AG04450 (cell line): ENCODE measurements around the gene METTL24. TPM values are rescaled to one million over a fixed set of nuclear protein-coding genes. Genes with fewer than 3 reads are reported as not detected.

Source experiments
- CTCF ChIA-PET: fragments of 300-600, 350-600 bp; formaldehyde crosslinking; extraction: SDS; loops from one replicate; lab custom pipeline; 2022; ENCODE audit warnings: antibody characterized with exemption, inconsistent platforms; lab: Charles Lee
- POLR2A ChIA-PET: fragments of 350-600 bp; formaldehyde crosslinking; extraction: SDS; loops from one replicate; lab custom pipeline; 2021; ENCODE audit warnings: antibody characterized with exemption, inconsistent platforms; lab: Yijun Ruan, JAX
- DNase-seq: peaks from one replicate; pipeline ENCODE4 v3.0.0-alpha.2; 2011; ENCODE audit warnings: low read depth, low spot score
- H3K27ac ChIP-seq: one replicate; pipeline ENCODE4 v1.5.1; 2012; ENCODE audit warnings: low read depth, low read length, control low read depth
- H3K27me3 ChIP-seq: one replicate; pipeline ENCODE4 v1.6.0; 2012; ENCODE audit warnings: low read length; ENCODE audit not compliant: control insufficient read depth, insufficient read depth
- H3K4me3 ChIP-seq: 2 replicates; pipeline ENCODE4 v1.5.1; 2011; ENCODE audit warnings: mild to moderate bottlenecking, low read depth, low read length, control low read depth
- H3K9me3 ChIP-seq: 2 replicates; pipeline ENCODE4 v1.5.1; 2012; ENCODE audit warnings: low read length; ENCODE audit not compliant: control insufficient read depth, insufficient read depth
- CTCF ChIP-seq: IDR thresholded peaks from 2 replicates; pipeline ENCODE4 v1.5.1; 2011; ENCODE audit warnings: low read depth, low read length, control low read depth, inconsistent platforms
- polyA plus RNA-seq: library from polyadenylated mRNA; depleted of rRNA; stranded (reverse); fragments of >200 nt; gene quantifications from 2 replicates; pipeline ENCODE4 v1.2.3, GENCODE V29; 2011

METTL24 gene
- polyA plus RNA-seq, 1 experiment, result not detected

DNA sequence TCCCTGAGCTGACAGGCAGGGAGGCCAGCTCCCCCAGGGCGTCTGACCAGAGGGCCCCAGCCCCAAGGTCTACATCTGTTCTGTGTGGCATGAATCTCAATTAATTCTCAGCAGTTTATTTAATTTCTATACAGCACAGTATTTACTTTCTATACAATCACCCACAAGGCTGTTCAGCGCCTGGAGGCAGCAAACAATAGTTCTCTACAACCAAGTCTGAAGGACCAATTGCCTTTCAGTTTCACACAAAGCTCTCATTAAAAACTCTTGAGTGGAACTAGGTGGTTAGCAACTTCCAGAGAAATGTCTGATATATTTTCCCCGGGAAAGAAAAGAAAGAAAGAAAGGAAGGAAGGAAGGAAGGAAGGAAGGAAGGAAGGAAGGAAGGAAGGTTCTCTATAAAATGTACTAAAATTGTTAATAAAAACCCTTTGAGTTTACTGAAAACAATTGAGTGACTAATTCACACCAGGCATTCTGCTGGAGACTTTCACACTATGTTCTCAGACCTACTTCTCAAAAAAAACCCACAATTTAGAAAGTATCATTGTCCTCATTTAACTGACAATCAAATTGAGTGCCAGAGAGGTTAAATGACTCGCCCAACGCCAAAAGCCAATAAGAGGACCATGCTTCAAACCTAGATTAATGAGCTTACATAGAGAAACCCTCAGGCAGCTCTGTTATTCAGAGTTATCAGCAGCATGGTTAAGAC, 62.5 kb downstream of the METTL24 start:
- Histone ChIP-seq H3K27ac (no peak overlapping the region), H3K4me3 (no peak overlapping the region), H3K27me3 (peaks cover 8% of the 10 kb centered on the region), H3K9me3 (no peaks in the 10 kb centered on the region)
- no peak for TF ChIP-seq CTCF
- no peak for DNase-seq
- POLR2A ChIA-PET, result no interaction called here
- CTCF ChIA-PET, result no interaction called here

- ChIA-PET POLR2A (no interaction called here), CTCF (no interaction called here)
- no peak overlapping the region for H3K4me3 ChIP-seq
- H3K9me3 ChIP-seq, result no peaks in the 10 kb centered on the region
- DNase-seq, result no peak
- H3K27ac ChIP-seq, result no peak overlapping the region
- peaks cover 2% of the 10 kb centered on the region for H3K27me3 ChIP-seq
- no peak for TF ChIP-seq CTCF
Measured at GRCh38 chr6:110287462-110288341, 70.4 kb downstream of the METTL24 start.

GRCh38 chr6:110285306-110286060, 72.7 kb downstream of the METTL24 start:
- Histone ChIP-seq H3K27ac (no peak overlapping the region), H3K27me3 (no peaks in the 10 kb centered on the region), H3K9me3 (no peaks in the 10 kb centered on the region), H3K4me3 (no peak overlapping the region)
- no peak for TF ChIP-seq CTCF
- ChIA-PET CTCF (interaction anchor here (0.9 kb wide), 1 partner anchor 105 kb away, joined by 11 read pairs; no protein-coding TSS in a partner anchor), POLR2A (no interaction called here)
- no peak for DNase-seq

DNA sequence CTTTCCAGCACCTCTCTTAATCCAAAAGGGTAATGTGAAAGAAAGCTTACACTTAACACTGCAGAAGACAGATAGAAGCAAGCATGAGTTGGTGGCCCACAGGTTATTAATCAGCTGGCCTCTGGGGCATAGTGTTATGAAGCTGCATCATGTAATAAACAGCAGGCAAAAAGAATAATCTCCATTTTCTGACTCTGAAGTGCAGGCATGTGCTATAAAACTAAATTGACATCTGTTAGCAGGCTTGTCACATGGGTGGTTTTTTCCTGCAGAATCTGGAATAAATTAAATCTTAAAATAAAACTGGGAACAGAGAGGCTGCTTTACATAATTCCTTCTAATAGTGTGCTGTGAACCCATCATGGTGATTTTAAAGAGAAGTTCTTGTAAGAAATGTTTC, 73.3 kb downstream of the METTL24 start:
- DNase-seq, result no peak
- H3K4me3 ChIP-seq, result no peak overlapping the region
- no peak overlapping the region for H3K27ac ChIP-seq
- no peaks in the 10 kb centered on the region for H3K27me3 ChIP-seq
- H3K9me3 ChIP-seq, result no peaks in the 10 kb centered on the region
- ChIA-PET CTCF (interaction anchor here (0.5 to 0.9 kb wide), 2 partner anchors 59 to 106 kb away, joined by 3 to 11 read pairs; no protein-coding TSS in a partner anchor), POLR2A (no interaction called here)
- no peak for TF ChIP-seq CTCF
